ENCODE results near the gene CFAP61.

DNA sequence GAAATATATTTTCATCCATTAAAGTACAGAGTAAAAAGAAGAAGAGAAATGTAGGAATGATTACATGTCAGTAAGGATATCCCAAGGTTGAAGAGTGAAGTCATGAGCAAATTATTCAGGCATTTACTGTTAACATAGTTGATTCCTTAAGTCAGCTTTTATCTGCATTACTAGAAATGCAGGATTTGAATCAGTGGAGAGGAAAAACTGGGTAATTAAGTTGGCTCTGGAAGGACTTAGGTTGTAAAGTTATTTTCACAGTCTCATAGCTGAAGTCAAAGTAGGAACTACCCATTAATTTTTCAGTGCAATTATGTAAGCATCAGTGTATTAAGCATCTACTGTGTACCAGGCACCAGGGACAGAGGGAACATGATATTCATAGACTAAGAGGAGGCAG, 27.4 kb upstream of the CFAP61 start:
- TF ChIP-seq, protein P1, sequence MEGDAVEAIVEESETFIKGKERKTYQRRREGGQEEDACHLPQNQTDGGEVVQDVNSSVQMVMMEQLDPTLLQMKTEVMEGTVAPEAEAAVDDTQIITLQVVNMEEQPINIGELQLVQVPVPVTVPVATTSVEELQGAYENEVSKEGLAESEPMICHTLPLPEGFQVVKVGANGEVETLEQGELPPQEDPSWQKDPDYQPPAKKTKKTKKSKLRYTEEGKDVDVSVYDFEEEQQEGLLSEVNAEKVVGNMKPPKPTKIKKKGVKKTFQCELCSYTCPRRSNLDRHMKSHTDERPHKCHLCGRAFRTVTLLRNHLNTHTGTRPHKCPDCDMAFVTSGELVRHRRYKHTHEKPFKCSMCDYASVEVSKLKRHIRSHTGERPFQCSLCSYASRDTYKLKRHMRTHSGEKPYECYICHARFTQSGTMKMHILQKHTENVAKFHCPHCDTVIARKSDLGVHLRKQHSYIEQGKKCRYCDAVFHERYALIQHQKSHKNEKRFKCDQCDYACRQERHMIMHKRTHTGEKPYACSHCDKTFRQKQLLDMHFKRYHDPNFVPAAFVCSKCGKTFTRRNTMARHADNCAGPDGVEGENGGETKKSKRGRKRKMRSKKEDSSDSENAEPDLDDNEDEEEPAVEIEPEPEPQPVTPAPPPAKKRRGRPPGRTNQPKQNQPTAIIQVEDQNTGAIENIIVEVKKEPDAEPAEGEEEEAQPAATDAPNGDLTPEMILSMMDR (IDR thresholded peaks at IDR 0.05) = no peak
- TF ChIP-seq POLR2AphosphoS5 (IDR thresholded peaks at IDR 0.05) = no peak

Data from breast epithelium (tissue), 3 donors.